VCaP (cell line): ENCODE data around the gene SLIT1.

Experiments
- H3K27ac ChIP-seq: fragments of 450-650 bp; 2 replicates; pipeline ENCODE4 v1.5.1; 2017
- TF ChIP-seq, protein P1 (sequence below): fragments of 450-650 bp; conservative IDR thresholded peaks from 2 replicates; pipeline ENCODE4 v1.5.1; 2017; ENCODE audit warnings: mild to moderate bottlenecking, moderate library complexity

SLIT1 gene

DNA sequence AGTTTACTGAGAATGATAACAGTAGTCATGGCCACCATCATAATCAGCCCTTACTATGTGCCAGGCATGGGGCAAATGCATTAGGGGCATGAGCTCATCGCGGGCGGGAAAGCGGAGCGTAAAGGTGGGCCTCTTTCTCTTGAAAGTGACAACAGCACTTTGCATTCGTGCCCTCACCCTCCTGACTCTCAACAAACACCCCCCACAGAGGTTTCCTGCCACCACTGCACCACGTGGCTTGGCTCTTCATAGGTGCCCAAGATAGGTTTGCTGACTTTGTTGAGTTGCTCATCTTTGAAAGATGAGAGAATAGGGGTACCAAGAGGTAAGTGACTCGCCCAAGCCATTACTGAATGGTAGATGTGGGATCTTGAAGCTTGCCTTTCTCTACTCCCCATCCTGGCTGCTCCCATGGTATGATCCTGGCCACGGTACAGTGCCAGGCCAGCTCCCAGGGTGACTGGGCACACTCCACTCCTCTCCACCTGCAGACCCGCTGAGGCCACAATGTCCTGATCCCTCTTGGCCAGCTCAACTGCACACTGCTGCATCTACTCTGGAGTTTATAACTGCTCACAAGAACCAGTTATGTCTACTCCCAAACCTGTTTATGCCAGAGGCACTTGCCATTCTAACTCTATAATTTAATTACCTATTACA, 26.0 kb downstream of the SLIT1 start:
- no peak overlapping the region for H3K27ac ChIP-seq
- TF ChIP-seq, protein P1, sequence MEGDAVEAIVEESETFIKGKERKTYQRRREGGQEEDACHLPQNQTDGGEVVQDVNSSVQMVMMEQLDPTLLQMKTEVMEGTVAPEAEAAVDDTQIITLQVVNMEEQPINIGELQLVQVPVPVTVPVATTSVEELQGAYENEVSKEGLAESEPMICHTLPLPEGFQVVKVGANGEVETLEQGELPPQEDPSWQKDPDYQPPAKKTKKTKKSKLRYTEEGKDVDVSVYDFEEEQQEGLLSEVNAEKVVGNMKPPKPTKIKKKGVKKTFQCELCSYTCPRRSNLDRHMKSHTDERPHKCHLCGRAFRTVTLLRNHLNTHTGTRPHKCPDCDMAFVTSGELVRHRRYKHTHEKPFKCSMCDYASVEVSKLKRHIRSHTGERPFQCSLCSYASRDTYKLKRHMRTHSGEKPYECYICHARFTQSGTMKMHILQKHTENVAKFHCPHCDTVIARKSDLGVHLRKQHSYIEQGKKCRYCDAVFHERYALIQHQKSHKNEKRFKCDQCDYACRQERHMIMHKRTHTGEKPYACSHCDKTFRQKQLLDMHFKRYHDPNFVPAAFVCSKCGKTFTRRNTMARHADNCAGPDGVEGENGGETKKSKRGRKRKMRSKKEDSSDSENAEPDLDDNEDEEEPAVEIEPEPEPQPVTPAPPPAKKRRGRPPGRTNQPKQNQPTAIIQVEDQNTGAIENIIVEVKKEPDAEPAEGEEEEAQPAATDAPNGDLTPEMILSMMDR, result no peak

DNA sequence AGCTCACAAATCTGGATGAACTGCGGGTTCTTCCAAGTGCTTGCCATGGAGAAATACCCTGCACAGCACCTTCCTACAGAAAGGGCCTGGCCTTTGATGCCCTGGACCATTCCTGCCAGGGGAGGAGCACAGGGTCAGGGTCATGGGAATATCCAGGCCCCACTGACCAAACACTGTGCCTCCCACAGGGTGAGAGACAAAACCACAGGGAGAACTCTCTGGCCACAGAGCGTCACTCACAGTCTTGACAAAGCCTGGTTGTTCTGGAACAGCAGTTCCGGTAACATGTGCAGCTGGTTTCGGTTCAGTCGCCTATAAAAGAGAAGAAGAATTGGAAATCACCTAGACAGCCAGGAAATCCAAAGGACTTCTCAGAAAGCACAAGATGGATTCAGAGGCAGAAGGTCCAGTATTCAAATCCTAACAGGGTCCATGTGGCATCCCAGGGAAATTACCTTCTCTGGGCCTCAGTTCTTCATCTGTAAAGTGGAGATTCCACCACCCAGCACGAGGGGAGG, 28.1 kb downstream of the SLIT1 start:
- H3K27ac ChIP-seq, result no peak overlapping the region
- TF ChIP-seq, protein P1, result no peak

DNA sequence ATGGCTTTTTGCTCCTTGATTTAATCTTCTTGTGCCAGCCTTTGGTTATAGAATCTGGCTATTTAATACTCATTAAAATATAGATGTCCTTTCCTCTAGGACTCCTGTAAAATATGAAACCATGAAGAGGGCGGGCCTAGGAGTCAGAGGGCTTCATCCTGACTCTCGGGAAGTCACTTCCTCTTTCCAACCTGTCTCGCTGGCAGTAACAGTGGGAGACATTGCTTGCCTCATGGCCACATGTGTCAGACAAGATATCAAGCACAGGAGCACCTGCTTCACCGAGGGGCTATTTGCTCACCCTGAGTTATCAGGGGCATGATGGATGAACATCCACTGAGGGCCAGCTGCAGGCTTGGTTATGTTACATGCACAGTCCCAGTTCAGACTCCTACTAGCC, 31.0 kb downstream of the SLIT1 start:
- H3K27ac ChIP-seq, result no peak overlapping the region
- TF ChIP-seq, protein P1, result no peak

DNA sequence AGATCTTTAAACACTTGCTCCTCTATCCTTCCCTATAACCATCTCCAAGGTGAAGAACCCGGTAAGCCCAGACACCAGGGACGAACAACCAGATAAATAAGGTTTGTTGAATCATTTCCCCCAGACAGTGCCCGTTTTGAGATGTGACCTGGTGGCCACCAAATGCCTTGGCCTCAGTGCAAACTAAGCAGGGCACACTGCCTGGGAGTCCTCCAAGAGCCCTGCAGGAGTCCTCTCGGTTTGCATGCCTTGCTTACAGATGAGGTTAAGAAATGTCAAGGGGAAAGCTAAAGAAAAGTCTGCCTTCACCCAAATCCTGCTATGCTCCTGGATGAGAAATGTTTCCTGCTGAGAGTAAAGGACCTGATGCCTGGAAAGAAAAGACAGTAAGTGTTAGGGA, 31.6 kb downstream of the SLIT1 start:
- TF ChIP-seq, protein P1, result no peak
- H3K27ac ChIP-seq, result no peak overlapping the region

DNA sequence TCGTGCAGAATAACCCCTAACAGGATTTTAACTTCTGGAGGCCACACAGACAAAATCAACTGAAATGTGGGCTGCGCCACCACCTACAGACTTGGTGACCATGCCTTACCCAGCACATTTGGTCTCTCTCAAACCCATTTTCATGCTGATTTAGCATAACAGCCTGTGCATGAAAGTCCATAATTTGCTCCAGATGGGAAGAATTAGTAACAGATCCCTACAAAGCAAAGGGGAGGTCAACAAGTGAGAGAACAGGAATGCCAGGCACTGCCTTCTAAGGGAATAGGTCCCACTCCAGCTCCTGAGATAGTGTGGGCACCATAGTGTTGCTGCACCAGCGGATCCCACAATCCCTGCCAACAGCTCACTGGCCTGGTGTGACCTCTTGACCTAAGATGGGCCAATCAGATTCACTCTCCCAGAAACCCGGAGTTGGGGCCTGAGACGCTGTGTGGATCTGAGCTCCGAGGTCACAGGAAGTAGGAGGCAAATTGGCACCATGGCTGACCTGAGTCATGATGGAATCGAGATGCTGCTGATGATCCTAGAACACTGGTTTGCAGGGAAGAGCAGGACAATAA, 32.4 kb downstream of the SLIT1 start:
- TF ChIP-seq, protein P1, result no peak
- H3K27ac ChIP-seq, result no peak overlapping the region

DNA sequence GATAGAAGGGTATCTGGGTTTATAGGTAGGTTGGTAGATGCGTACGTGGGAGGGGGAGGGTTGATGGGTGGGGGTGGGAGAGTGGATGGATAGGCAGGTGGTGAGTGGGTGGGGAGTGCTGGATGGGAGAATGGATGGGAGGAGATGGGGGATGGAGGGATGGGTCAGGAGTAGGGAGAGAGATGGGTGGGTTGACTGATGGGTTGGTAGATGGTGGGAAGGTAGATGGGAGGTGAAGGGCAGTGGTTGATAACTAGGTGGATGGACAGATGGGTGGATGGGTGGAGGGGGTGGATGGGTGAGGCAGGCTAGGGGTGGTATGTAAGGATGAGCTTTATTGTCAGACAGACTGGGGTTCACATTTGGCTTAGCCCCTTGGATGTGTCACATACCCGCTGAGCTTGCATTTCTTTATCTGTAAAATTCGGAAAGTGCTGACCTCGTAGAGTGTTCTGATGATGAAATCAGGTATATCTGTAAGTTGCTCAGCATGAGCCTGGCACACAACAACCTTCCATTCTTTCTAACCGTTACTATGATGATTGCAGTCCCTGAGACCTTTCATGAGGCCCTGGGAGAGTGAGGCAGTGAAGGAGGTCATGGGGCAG, 34.3 kb downstream of the SLIT1 start:
- TF ChIP-seq, protein P1, result no peak
- H3K27ac ChIP-seq, result no peak overlapping the region

DNA sequence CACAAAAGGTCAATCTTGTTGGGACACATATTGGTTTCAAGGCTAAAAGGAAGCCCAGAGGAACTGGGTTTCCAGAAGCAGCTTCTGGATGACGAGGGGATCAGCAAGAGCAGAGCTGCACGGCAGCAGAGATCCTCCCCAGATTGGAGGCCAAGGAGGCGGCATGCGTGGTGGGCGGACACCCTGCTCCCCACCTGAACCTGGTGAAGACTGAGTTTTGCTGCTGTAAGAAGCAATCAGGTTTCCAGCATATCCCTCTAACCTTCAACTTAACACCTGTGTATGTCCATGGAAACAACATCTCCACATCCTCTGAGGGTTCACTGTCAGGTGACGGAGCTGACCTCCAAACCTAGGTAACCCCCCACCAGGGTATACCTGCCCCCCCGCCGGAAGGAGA, 35.1 kb downstream of the SLIT1 start:
- TF ChIP-seq, protein P1, result no peak

More for the DNA sequence above, 35.1 kb downstream of the SLIT1 start:
- no peak overlapping the region for H3K27ac ChIP-seq
